8988T (cell line): Measurements from ENCODE around the gene LRP1B.
"Not testable (repeated sequence)": the region's sequence is repeated elsewhere in the genome, so short reads cannot be mapped to it uniquely, and the experiment has no call there.

Source experiments
- DNase-seq: peaks from one replicate; pipeline ENCODE4 v3.0.0; 2011

The LRP1B gene

DNA sequence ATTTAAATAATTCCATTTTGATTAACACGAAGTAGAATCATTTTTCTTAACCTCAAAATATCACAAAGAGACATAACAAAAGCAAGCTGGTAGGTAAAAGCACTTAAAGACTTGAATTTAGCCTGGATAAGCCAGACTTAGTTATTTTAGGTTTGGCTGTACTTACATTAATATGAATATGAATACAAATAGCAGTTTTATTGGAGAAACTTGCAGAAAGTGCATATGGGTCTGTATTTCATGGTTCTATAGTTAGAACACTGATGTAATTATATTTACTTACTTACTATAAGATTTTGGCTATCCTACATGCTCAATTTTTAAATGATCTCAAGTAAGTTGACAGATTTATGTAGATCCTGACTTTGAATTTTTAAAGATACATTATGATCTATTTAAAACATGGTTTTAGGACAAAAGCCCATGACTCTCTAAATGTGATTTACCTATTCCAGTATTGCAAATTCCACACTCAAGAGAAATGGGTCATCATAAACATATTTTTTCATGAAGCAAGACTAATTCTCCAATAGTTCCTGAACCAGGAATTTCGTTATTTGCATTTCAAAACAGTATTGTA, 1775.2 kb downstream of the LRP1B start:
- no peak for DNase-seq

DNA sequence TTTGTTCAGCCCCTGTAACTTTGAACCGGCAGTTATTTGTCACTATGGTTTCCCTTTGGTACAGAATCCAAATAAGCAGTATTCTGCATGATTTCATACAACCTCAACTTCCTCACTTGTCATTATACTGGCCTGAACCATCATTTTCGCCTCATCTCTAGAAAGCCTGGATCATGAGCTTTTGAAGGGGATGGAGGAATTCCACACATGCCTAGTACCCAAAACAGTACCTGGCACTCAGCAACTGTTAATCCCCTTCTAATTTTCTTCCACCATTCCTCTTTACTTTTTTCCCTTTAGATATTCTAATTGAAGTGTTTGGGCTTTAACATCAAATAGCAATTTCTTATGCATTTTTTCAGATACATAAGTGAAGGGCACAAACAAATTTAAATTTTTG, 1776.3 kb downstream of the LRP1B start:
- no peak for DNase-seq

DNA sequence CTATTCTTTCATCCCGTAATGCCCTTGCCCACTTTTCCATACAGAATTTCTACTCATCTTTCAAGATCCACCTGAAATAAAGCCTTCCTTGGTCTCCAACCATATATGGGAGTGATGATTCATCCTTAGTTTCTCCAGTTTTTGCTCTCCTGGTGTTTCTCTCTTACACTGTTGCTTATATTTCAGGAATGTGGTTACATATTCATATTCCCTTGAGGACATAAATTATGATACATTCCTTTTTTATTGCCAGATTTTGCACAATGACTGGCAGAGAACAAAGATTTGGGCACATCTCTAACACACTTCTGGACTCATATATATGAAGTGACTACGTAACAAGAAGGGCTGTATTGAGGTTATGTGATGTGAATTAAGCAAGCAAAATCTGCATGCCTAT, 1777.3 kb downstream of the LRP1B start:
- DNase-seq: no peak

DNA sequence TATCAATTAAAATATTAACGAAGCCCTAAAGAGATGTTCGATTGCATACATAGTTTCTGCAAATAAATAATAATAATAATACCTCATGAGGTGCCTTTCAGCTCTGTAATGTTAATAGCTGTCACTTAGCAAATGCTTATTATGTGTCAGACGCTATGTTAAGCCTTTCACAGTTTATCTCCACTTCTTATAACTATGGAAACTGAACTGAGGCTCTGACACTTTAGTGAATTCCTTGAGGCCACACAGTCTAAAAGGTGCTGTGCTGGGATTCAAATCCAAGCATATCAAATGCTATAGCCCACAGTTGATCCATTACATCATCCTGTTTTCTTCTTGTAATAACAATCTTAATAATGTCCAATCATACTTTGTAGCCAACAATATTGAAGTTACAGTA, 1779.1 kb downstream of the LRP1B start:
- DNase-seq: no peak

DNA sequence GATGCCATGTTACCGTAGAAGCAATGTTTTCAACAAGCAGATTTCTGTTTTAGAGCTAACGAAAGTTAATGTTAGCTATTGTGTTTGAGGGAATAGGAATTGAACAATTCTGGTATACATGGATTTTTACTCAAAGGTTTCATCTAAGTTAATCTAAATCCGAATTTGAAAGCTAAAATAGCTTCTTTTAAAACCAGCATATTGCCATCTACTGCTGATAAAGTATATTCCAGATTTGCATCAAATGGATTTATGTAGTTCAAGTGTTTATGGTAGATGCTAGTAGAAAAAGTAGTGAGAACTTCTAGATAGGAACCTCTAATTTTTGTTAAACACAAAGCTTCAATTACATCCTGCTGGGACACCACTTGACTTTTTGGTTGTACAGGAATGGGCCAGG, 1781.1 kb downstream of the LRP1B start:
- no peak for DNase-seq

DNA sequence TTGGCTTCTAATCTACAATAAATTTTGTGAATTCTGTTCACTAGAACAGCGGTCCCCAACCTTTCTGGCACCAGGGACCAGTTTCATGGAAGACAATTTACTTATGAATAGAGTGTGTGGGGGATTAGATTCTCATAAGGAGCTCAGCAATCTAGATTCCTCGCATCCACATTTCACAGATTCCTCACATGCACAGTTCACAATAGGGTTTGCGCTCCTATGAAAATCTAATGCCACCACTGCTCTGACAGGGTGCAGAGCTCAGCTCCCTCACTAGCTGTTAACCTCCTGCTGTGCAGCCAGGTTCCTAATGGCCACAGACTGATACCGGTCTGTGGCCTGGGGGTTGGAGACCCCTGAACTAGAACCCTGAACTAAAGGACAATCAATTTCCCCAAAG, 1782.0 kb downstream of the LRP1B start:
- no peak for DNase-seq

DNA sequence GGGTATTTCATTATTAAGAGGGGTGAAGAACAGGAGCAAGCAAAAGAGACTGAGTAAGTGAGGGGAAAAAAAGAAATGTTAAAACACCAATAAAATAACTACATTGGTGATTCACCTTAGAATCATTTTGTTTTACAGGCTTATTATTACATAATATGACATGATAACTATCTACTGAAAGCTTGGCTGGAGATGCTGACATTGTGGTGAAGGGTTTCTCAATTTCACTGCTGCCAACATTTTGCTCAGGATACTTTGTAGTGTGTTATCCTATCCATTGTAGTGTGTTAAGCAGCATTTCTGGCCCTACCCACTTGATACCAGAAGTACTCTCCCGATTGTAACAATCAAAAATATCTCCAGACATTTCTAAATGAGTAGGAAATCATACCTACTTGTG, 1786.0 kb downstream of the LRP1B start:
- DNase-seq: no peak

DNA sequence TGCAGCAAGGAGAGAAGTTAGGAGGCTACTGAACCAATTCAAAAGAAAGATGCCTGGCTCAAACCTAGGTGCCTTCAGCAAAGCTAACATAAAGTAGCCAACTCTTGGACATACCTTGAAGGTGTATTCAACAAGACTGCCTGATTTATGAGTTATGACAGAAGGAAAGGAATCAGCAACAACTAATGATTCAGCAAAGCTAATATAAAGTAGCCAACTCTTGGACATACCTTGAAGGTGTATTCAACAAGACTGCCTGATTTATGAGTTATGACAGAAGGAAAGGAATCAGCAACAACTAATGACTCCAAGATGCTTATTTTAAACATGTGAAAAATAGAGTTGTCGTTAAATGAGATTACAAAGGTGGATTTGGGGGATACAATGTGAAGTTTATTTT, 1786.5 kb downstream of the LRP1B start:
- DNase-seq: not testable (repeated sequence)

DNA sequence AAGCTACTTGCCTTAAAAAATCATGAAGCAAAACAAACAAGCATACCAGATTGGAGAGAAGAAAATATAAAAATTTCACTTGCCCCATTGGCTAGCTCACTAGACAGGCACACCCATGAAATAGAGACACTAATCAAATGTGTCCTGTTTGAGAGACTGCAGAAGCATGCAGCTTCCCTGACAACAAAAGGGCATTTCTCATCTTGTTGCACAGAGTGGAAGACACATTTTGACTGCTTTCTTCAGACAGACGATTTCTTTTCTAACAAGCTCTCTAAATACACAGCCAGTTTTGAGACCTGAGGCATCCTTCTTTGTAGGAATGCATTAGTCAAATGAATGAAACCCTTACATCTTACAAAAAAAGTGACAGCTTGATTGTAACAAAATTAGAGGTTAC, 1792.0 kb downstream of the LRP1B start:
- DNase-seq: no peak

DNA sequence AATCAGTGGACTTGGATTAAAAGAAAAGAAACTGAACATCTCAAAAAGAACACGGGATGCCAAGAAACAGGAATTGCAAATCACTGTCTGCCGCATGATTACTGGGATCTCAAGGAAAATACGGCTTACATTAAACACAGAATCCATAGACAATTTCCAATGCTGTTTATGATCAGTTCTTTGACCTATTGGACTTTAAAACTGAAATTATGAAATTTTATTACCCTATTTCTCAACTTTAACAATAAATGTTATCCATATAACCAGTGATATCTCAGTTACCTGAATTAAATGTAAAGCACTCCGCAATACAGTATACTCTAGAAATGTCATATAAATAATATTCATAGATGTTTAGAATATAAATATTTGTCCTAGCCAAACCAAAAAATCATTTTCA, 1793.8 kb downstream of the LRP1B start:
- DNase-seq: no peak

DNA sequence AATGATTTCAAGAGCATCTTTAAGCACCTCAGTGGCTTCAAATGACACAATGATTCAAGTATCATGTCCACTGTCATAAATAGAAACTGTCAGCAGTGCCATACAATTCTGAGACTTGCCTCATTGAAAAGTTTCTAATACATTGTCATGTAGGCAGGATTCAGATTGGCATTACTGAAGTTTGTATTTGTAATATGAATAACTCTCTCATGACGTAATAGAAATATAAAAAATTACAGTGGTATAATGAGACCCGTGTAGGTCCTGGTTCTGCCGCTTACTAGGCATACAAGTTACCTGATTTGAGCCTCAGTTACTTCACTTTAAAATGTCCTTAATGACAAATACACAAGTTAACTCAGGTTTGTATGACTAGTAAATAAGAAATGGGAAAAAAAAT, 1814.5 kb downstream of the LRP1B start:
- no peak for DNase-seq

DNA sequence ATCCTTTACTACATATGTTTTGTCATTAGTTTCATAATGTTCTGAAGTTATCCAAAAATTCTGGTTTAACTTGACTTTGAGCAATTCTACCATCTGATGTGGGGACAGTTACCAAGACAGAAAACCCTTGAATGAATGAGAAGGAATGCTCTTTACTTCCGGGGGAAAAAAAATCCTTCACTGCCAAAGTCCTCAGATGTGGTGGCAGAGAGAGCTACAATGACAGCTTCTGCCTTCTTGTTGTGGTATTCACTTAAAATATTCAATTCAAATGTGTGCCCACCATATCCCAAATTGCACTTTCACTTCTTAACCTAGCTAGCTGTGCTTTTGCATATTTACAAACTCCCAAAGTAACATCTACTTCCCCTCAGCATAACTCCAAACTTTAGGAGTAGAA, 1818.9 kb downstream of the LRP1B start:
- no peak for DNase-seq

DNA sequence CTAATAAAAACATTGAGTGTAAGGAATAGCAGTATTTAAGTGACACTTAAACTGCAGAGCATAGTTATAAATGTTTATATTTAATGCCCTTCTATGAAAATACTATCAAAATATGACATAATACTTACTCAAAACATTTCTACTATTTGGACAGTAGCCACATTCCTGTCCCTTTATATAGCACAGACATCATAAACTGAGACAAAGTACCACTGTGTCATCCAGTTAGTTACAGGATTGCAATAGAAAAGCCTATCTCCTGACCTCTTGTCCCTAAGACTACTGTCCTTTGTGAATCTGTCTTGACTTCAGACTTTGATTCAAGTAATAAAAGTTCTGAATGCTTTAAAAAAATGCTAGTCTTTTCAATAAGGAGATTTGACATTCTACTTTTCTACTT, 1822.1 kb downstream of the LRP1B start:
- DNase-seq: no peak

DNA sequence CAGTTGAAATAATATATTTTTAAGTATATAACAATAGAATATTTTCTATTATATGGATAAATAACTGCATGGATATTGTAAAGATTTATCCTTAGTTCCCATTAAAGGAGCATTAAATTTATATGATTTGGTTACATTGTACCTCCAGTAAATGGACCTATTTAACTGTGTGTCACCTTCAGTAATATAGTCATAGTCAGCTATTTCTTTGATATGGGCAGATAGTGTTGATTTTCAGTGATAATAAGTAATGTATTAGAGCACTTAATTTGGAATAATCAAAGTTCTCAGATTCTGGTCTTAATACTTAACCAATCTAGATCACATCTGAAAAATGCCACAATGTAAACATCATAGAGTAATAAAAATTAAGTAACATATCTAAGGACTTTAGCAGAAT, 1823.3 kb downstream of the LRP1B start:
- DNase-seq: no peak

DNA sequence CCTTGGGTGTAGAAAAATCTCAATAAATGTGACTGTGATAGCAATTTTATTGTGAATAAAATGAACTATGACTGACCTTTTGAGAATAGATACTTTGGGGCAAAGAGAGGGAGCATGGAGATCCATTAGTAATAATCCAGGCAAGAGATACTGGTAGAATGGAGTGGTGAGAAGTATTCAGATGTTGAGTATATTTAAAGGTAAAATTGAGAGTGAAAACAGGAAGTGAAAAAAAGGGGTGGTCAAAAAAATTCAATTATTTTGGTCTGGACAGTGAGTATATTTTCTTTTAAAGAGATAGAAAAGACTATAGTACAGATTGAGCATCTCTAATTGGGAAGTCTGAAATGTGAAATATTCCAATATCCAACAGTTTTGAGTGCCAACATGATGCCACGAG, 1835.0 kb downstream of the LRP1B start:
- no peak for DNase-seq

DNA sequence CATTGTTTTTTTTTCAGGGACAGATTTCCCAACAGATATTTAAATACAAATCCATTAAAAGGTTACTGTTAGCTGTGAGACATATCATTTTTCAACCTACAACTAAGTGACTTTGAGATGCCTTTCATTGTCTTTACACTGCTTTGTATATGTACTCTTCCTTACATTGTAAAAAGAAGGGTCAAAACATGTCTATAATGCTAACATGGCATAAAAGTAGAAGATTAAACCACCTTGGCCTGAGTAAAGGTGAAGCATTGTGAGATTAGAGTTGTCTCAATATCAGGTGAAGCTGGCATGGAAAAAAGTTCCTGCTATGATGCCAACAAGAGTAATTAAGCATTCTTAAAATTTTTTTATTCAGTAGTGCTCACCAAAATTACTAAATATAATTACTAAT, 1842.1 kb downstream of the LRP1B start:
- no peak for DNase-seq

DNA sequence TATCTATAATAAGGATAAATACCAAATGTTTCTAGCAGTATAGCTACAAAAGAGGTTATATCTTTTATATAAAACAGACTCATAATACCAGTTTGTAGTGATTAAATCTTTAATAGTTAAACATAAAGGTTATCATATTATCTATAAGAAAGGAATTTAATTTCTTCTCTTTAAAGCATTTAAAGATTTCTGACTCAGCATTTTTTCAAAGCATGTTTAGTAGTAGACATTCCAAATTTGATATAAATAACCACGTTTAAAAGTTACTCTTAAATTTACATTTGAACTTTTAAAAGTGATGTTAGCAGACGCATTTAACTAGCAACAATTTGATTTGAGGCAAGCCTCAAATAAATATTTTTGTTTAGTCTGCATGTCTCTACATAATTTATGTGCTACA, 1842.6 kb downstream of the LRP1B start:
- DNase-seq: no peak

DNA sequence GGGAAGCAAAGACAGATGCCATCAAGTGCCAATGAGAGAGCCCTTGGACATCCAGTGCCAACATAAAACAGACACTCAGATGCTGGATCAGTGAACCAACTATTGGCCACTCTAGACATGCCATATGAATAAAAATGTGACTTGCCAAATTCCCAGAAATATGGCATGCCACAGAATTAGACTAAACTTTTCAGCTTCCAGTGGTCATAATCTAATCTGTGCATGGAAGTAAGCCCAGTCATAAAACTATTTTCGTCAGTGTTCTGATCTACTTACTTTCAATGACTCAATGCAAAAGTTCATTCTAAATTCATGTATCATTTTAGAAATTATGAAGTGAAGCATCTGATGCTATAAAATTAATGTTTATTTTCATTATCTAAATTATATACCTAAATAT, 1844.4 kb downstream of the LRP1B start:
- DNase-seq: no peak

DNA sequence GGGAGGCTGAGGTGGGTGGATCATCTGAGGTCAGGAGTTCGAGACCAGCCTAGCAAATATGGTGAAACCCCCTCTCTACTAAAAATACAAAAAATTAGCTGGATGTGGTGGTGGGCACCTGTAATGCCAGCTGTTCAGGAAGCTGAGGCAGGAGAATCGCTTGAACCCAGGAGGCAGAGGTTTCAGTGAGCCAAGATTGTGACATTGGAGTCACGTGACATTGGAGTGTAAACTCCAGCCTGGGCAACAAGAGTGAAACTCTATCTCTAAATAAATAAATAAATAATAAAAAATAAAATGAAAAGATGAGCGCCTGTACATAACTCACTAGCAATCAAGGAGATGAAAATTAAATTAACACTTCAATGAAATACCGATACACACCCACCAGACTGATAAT, 1853.5 kb downstream of the LRP1B start:
- DNase-seq: not testable (repeated sequence)

DNA sequence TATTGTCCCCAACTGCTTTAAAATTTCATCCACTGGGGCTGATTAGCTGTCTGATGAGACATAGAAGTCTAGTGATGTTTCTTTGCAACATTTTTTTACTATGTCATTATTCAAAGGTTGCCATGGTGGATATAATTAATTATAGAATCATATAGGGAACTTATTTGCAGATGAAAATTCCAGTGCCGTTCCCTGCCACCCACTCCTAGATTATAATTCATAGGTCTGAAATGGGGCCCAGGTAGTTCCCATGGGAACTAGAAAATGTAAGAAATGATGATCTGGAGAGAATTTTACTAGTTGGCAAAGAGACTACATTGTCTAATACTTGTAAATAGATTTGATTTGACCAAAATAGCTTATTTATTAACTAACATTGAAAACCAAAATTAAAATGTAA, 1854.2 kb downstream of the LRP1B start:
- no peak for DNase-seq

DNA sequence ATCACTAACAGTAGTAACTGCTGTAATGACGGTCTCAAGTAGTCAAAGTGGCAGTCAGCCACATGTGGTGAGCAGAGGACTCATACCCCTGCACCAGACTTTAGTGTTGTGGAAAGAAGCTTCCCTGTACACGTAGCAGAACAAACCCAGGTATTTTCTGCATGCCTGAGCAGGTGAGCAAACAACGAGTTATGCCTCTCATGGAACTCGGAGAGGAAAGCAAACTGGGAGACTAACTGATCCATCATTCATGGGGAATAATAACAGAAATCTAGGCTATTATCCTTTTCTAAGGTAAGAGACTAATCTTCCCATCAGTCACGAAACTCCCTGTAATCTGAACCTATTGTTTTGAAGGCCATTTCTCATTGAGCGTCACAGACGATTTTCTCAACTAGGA, 1855.4 kb downstream of the LRP1B start:
- DNase-seq: no peak

DNA sequence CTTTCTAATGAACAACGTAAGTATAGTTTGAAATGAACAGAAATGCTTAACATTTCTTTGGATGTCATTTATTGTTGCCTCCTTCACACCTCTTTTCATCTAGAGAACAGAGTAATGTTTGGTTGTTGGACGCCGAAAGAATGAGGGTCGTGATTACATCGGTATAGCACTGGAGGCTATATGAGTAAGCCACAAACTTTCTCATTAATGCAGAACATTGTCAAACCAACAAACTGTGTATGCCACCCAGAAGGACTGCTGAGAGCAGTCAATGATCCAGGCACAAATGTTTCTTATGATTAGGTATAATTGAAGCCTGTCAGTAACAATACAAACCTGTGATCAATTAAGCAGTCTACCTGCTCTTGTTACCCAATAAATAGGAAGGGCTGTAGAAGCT, 1855.9 kb downstream of the LRP1B start:
- DNase-seq: no peak

DNA sequence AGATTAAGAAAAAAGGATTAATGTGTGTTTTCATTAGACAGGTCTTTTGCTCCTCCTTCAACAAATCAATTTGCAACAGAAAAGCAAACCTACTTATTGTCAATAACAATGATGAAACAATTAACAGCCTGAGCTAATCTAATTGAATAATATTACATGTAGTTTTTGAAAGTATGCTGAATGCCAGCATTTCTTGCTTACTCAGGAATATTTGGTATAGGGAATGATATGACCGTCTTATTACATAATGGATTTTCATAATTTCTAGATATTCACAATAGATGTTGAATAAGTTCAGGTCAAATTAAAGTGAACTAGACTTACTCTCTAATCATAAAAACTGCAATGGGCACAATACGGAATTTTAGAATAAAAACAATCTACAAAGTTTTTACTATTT, 1856.9 kb downstream of the LRP1B start:
- DNase-seq: no peak

DNA sequence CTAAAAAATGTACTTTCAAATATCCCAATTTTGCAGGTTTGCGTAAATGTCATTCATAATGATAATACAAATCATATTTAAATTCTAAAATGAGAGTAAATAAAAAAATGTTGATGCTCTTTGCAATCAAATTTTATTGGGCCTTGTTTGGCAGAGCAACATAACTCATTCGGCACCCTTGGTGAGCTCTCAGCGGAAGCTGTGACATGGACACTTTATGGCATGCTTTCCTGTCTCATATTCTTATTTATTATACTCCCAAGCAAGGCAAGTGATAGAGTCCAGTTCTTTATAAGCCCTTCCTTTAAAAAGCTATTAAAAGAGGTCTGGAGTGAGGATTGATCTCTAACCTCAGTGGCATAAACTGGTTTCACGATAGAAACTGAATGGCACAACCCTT, 1857.4 kb downstream of the LRP1B start:
- DNase-seq: no peak

DNA sequence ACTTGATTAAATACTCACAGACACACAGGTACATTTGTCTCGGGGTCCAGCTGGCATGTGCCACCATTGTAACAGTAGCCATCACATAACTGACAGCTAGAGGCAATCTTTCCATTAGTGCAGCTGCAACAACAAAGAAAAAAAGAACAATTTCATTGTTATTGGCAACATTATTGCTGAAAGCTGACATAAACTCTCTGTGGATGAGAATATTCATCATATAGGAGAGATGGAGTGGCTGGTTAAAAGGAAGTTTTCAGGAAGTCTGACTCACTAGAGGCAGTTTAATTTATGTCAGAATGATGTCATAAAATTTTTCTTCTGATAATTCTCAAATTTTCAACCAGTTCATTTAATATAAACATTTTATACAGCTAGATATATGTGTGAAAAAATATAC, 1860.6 kb downstream of the LRP1B start:
- DNase-seq: no peak

DNA sequence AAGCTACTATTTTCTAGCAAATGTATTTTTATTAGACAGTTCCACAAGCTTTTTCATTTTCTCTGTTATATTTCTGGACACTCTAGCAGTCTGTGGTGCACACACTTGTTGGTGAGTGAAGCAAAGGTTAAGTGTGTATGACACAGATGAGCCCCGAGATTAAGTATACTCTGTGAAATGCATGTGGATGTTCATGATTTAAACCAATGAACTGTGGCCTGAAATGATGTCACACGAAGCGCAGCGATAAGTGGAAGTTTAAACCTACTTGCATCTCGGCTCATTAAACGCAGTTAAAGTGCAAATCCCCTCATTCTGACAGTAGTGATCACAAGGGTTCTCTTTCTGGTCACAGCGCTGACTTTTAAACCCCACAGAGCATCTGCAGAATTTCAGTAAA, 1861.8 kb downstream of the LRP1B start:
- DNase-seq: no peak
